Measurements from ENCODE around the gene TNFRSF6B.

DNA sequence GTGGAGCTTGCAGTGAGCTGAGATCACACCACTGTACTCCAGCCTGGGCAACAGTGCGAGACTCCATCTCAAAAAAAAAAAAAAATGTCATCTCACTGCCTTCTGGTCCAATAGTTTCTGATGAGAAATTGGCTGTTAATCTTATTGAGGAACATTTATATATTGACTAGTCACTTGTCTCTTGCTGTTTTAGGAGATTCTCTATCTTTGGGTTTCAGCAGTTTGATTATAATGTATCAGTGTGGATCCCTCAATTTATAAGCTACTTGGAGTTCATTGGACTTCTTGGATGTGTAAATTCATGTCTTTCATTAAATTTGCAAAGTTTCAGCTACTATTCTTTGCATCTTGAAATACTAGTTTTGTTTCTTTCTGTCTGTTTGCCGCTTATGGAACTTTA, 22.5 kb downstream of the TNFRSF6B start:
- TF ChIP-seq CTCF (IDR thresholded peaks at IDR 0.05): no peak
- no peak for TF ChIP-seq POLR2A (IDR thresholded peaks at IDR 0.05)
